ENCODE data around the gene MBD5.

DNA sequence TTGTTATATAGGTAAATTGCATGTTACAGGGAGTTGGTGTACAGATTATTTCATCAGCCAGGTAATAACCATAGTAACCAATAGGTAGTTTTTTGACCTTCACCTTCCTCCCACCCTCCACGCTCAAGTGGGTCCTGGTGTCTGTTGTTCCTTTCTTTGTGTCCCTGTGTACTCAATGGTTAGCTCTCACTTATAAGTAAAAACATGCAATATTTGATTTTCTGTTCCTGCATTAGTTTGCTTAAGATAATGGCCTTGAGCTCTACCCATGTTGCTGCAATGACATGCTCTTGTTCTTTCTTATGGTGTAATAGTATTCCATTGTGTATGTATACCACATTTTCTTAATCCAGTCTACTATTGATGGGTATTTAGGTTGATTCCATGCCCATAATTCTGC lies 390.0 kb downstream of the MBD5 start:
- TF ChIP-seq CTCF (IDR thresholded peaks at IDR 0.05) = no peak
- TF ChIP-seq POLR2A (IDR thresholded peaks at IDR 0.05) = no peak
